ENCODE measurements around the gene OVAAL.

OVAAL gene

GRCh38 chr1:180610556-180611015, 51.8 kb downstream of the OVAAL start:
- DNase-seq = no peak

- no peak for DNase-seq
Measured at GRCh38 chr1:180611016-180611930, 52.5 kb downstream of the OVAAL start.

- DNase-seq = no peak
Measured at GRCh38 chr1:180612632-180613031, 53.9 kb downstream of the OVAAL start.

- no peak for DNase-seq
Measured at GRCh38 chr1:180614730-180615129, 56.0 kb downstream of the OVAAL start.

GRCh38 chr1:180615493-180616290, 56.9 kb downstream of the OVAAL start:
- DNase-seq = no peak

Data from activated T-cell treated with anti-CD3 and anti-CD28 coated beads, Interleukin-2, amount 50 U/mL, for 1 hour (primary cell).